HepG2 (cell line): ENCODE data around the gene STKLD1. TPM values are rescaled to one million over a fixed set of nuclear protein-coding genes. Genes with fewer than 3 reads are reported as not detected.

Experiments
- ATF5 ChIP-seq: sonication (generic); formaldehyde crosslinking; IDR thresholded peaks from 2 replicates; pipeline ENCODE4 v1.4.0; 2020; ENCODE audit warnings: mild to moderate bottlenecking, low read depth, missing genetic modification reagents
- BRD4 ChIP-seq: sonication (generic); formaldehyde crosslinking; IDR thresholded peaks from 2 replicates; pipeline ENCODE4 v1.4.0; 2020; ENCODE audit warnings: missing genetic modification reagents
- CBX5 ChIP-seq: sonication (generic); formaldehyde crosslinking; IDR thresholded peaks from 2 replicates; pipeline ENCODE4 v1.4.0; 2020; ENCODE audit warnings: missing genetic modification reagents, borderline replicate concordance
- JDP2 ChIP-seq: sonication (generic); formaldehyde crosslinking; IDR thresholded peaks from 2 replicates; pipeline ENCODE4 v1.8.1; 2022; ENCODE audit warnings: missing genetic modification reagents, borderline replicate concordance
- LRRFIP1 ChIP-seq: sonication (generic); formaldehyde crosslinking; conservative IDR thresholded peaks from 2 replicates; pipeline ENCODE4 v1.4.0; 2020; ENCODE audit warnings: missing genetic modification reagents
- PBX3 ChIP-seq: sonication (generic); formaldehyde crosslinking; IDR thresholded peaks from 2 replicates; pipeline ENCODE4 v1.8.1; 2023; ENCODE audit warnings: missing genetic modification reagents, inconsistent platforms, borderline replicate concordance
- PLRG1 ChIP-seq: fragments of 450-650 bp; conservative IDR thresholded peaks from 2 replicates; pipeline ENCODE4 v1.6.1; 2016
- SRSF4 ChIP-seq: fragments of 200-400 bp; formaldehyde crosslinking; IDR thresholded peaks from one replicate; pipeline ENCODE4 v1.6.1; 2018; ENCODE audit warnings: mild to moderate bottlenecking, low read depth, low read length, moderate library complexity; ENCODE audit not compliant: poor library complexity, severe bottlenecking
- TGIF2 ChIP-seq: IDR thresholded peaks from 2 replicates; pipeline ENCODE4 v1.6.1; 2016; ENCODE audit warnings: control low read depth, missing compliant biosample characterization
- ZNF275 ChIP-seq: sonication (generic); formaldehyde crosslinking; IDR thresholded peaks from 2 replicates; pipeline ENCODE4 v1.8.0; 2022; ENCODE audit warnings: missing genetic modification reagents, mild to moderate bottlenecking, inconsistent platforms, borderline replicate concordance
- ZNF562 ChIP-seq: sonication (generic); formaldehyde crosslinking; IDR thresholded peaks from 2 replicates; pipeline ENCODE4 v1.8.0; 2022; ENCODE audit warnings: missing genetic modification reagents, borderline replicate concordance
- ZNF720 ChIP-seq: sonication (generic); formaldehyde crosslinking; IDR thresholded peaks from 2 replicates; pipeline ENCODE4 v1.4.0; 2020; ENCODE audit warnings: missing genetic modification reagents
- ZNF746 ChIP-seq: sonication (generic); formaldehyde crosslinking; IDR thresholded peaks from 2 replicates; pipeline ENCODE4 v1.8.0; 2022; ENCODE audit warnings: mild to moderate bottlenecking, missing genetic modification reagents
- polyA plus RNA-seq, 8 experiments: library from polyadenylated mRNA; depleted of rRNA in 3 of 8; stranded (reverse) in 7 of 8; unstranded in 1 of 8; fragments of >200 nt; fragmentation: Illumina TruSeq in 4 of 8; extraction: Trizol in 4 of 8; gene quantifications; 2 replicates each; pipeline versions ENCODE4 v1.2.1 to v1.2.3, GENCODE V29; 2011 to 2016; ENCODE audit warnings: low read depth in 4 of 8, missing spikeins in 1 of 8, mixed read lengths in 1 of 8; ENCODE audit not compliant: insufficient read depth in 1 of 8
- total RNA-seq, 5 experiments: library from RNA; depleted of rRNA; stranded (reverse); fragments of >200 nt; fragmentation: Illumina TruSeq; extraction: Trizol; gene quantifications; 2 replicates each; pipeline ENCODE4 v1.2.3, GENCODE V29; 2016; ENCODE audit warnings: low read depth in 1 of 5
- TF ChIP-seq, protein P1 (sequence below): sonication (generic); formaldehyde crosslinking; IDR thresholded peaks from 2 replicates; pipeline ENCODE4 v1.8.0; 2022; ENCODE audit warnings: missing genetic modification reagents, mild to moderate bottlenecking, borderline replicate concordance
- TF ChIP-seq, protein P2 (sequence below): sonication (generic); formaldehyde crosslinking; IDR thresholded peaks from 2 replicates; pipeline ENCODE4 v1.4.0; 2020; ENCODE audit warnings: missing genetic modification reagents, borderline replicate concordance
- TF ChIP-seq, protein P3 (sequence below): sonication (generic); formaldehyde crosslinking; IDR thresholded peaks from 2 replicates; pipeline ENCODE4 v1.4.0; 2020; ENCODE audit warnings: missing genetic modification reagents

The STKLD1 gene
- total and polyA plus RNA-seq, 2 of the 13 experiments (the other 11 are each of a cell fraction or from before 2014, with no cell fraction given): 1.5 to 2.2 TPM

DNA sequence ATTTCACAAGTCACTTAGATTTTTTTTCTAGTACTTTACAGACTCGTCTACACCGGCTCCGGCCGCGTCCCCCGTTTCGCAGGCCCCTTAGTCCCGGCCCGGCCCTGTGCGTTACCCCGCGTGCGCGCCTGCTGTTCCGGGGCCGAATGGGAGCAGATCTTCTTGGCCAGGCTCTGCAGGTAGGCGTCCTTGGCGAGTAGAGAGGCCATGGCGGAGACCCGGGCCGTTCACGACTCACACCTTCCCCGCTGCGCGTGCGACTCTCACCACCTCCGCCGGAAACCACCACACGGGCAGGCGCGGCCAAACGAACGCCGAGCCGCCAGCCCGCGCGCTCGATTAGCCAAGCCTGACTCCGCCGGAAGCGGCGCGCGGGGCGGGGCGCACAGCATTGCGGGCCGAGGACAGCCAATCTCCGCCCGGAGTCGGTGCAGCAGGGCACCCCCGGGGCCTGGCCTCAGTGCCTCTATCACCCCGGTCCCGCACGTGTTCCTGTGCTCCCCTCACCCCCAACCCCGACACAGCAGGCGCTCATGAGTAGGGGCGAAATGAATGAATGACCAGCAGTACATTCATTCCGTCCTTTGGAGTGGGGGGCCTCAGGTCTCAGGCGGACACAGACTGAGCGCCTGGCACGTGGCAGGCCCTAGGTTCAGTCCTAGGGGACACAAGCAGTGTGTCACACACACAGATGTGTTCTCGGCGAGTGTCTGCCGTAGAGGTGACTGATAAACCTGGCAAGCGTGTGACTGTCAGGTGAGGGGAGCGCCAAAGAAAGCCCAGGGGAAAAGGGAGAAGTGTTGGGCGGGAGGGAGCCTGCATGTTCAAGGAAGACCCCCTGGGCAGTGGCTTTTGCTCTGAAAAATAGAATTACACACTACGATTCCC lies 40.0 kb upstream of the STKLD1 start, which contains the start of gene SURF6 (continued):
- TF ChIP-seq LRRFIP1 (CRISPR knock-in tag): no peak
- TF ChIP-seq CBX5 (CRISPR knock-in tag): peak; percentile 86
- TF ChIP-seq ZNF275 (CRISPR knock-in tag): peak; percentile 48; the same call in 1 of the 2 replicates
- TF ChIP-seq TGIF2 (CRISPR knock-in tag): peak; percentile 81
- 0 out of 2 replicates have a peak, but pooled peaks have one; percentile 46 for TF ChIP-seq BRD4 (CRISPR knock-in tag)
- peak; percentile 78; the same call in 1 of the 2 replicates for TF ChIP-seq PBX3 (CRISPR knock-in tag)
- no peak for TF ChIP-seq ZNF720
- TF ChIP-seq, protein P1, sequence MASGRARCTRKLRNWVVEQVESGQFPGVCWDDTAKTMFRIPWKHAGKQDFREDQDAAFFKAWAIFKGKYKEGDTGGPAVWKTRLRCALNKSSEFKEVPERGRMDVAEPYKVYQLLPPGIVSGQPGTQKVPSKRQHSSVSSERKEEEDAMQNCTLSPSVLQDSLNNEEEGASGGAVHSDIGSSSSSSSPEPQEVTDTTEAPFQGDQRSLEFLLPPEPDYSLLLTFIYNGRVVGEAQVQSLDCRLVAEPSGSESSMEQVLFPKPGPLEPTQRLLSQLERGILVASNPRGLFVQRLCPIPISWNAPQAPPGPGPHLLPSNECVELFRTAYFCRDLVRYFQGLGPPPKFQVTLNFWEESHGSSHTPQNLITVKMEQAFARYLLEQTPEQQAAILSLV: peak; percentile 96
- TF ChIP-seq PLRG1: no peak
- TF ChIP-seq JDP2 (CRISPR knock-in tag): peak; percentile 25; the same call in 1 of the 2 replicates
- no peak for TF ChIP-seq ATF5
- no peak for TF ChIP-seq SRSF4
- TF ChIP-seq ZNF562: no peak
- TF ChIP-seq ZNF746 (CRISPR knock-in tag): no peak; the same call in 1 of the 2 replicates
- TF ChIP-seq, protein P2, sequence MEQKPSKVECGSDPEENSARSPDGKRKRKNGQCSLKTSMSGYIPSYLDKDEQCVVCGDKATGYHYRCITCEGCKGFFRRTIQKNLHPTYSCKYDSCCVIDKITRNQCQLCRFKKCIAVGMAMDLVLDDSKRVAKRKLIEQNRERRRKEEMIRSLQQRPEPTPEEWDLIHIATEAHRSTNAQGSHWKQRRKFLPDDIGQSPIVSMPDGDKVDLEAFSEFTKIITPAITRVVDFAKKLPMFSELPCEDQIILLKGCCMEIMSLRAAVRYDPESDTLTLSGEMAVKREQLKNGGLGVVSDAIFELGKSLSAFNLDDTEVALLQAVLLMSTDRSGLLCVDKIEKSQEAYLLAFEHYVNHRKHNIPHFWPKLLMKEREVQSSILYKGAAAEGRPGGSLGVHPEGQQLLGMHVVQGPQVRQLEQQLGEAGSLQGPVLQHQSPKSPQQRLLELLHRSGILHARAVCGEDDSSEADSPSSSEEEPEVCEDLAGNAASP: peak; percentile 77
- TF ChIP-seq, protein P3, sequence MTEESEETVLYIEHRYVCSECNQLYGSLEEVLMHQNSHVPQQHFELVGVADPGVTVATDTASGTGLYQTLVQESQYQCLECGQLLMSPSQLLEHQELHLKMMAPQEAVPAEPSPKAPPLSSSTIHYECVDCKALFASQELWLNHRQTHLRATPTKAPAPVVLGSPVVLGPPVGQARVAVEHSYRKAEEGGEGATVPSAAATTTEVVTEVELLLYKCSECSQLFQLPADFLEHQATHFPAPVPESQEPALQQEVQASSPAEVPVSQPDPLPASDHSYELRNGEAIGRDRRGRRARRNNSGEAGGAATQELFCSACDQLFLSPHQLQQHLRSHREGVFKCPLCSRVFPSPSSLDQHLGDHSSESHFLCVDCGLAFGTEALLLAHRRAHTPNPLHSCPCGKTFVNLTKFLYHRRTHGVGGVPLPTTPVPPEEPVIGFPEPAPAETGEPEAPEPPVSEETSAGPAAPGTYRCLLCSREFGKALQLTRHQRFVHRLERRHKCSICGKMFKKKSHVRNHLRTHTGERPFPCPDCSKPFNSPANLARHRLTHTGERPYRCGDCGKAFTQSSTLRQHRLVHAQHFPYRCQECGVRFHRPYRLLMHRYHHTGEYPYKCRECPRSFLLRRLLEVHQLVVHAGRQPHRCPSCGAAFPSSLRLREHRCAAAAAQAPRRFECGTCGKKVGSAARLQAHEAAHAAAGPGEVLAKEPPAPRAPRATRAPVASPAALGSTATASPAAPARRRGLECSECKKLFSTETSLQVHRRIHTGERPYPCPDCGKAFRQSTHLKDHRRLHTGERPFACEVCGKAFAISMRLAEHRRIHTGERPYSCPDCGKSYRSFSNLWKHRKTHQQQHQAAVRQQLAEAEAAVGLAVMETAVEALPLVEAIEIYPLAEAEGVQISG (CRISPR knock-in tag): peak; percentile 96
